HL-60 (cell line): ENCODE measurements around the gene TRABD.

ENCODE experiments used
- REST ChIP-seq: IDR thresholded peaks from 2 replicates; pipeline ENCODE4 v1.6.1; 2012; ENCODE audit warnings: low read depth; ENCODE audit not compliant: insufficient replicate concordance
- SPI1 ChIP-seq: IDR thresholded peaks from 2 replicates; pipeline ENCODE4 v1.6.1; 2012; ENCODE audit warnings: low read depth, mild to moderate bottlenecking, borderline replicate concordance
- TF ChIP-seq, protein P1 (sequence below): IDR thresholded peaks from one replicate; pipeline ENCODE4 v1.5.1; 2011; ENCODE audit warnings: low read length, control low read depth, inconsistent platforms; ENCODE audit not compliant: insufficient read depth

DNA sequence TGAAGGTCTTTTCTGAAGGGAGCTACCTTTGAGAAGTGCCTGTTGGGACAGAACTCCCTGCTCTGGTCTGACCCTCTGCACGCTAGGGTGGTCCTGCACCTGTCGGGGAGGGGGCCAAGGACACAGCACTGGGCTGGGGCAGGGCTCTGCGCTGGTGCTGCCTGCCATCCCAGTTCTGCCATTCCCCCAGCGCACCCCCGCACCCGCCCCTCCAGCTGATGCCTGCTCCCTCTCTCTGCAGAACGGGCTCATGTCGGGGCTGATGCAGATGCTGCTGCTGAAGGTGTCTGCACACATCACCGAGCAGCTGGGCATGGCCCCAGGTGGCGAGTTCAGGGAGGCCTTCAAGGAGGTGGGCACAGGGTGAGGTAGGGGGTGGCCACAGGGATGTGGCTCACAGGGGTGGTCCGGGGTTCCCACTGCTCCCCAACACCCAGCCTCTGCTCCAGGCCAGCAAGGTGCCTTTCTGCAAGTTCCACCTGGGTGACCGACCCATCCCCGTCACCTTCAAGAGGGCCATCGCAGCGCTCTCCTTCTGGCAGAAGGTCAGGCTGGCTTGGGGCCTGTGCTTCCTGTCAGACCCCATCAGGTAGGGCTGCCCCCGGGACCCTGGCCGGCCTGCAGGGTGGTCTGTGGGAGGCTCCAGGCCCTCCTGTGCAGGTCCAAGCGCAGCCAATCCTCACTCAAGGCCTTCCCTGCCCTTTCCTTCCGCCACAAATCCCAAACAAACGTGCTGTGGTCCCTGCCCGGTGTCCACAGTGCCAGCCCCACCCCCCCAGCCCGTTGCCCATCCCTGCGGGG is 11.5 kb downstream of the TRABD start:
- TF ChIP-seq, protein P1, sequence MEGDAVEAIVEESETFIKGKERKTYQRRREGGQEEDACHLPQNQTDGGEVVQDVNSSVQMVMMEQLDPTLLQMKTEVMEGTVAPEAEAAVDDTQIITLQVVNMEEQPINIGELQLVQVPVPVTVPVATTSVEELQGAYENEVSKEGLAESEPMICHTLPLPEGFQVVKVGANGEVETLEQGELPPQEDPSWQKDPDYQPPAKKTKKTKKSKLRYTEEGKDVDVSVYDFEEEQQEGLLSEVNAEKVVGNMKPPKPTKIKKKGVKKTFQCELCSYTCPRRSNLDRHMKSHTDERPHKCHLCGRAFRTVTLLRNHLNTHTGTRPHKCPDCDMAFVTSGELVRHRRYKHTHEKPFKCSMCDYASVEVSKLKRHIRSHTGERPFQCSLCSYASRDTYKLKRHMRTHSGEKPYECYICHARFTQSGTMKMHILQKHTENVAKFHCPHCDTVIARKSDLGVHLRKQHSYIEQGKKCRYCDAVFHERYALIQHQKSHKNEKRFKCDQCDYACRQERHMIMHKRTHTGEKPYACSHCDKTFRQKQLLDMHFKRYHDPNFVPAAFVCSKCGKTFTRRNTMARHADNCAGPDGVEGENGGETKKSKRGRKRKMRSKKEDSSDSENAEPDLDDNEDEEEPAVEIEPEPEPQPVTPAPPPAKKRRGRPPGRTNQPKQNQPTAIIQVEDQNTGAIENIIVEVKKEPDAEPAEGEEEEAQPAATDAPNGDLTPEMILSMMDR, result no peak
- TF ChIP-seq REST, result no peak
- TF ChIP-seq SPI1, result no peak
